K562 (cell line): ENCODE measurements around the gene TIPARP. TPM values are rescaled to one million over a fixed set of nuclear protein-coding genes. Genes with fewer than 3 reads are reported as not detected.

ENCODE experiments used
- ASH1L ChIP-seq: fragments of 450-650 bp; IDR thresholded peaks from 2 replicates; pipeline ENCODE4 v1.6.1; 2018; ENCODE audit warnings: borderline replicate concordance, mild to moderate bottlenecking, low read depth; ENCODE audit not compliant: partially characterized antibody
- ATF4 ChIP-seq: fragments of 450-650 bp; formaldehyde crosslinking; IDR thresholded peaks from 2 replicates; pipeline ENCODE4 v1.4.0; 2022; ENCODE audit warnings: mild to moderate bottlenecking, moderate library complexity
- FOXM1 ChIP-seq, 2 experiments: fragments of 450-650 bp in 1 of 2; sonication (generic) in 1 of 2; formaldehyde crosslinking in 1 of 2; IDR thresholded peaks; 2 replicates each; pipeline versions ENCODE4 v1.6.1 to v1.9.0; 2017 to 2022; ENCODE audit warnings: low read depth in 2 of 2, mild to moderate bottlenecking in 2 of 2, missing genetic modification reagents in 1 of 2, moderate library complexity in 1 of 2
- GATA2 ChIP-seq: sonication (generic); formaldehyde crosslinking; IDR thresholded peaks from 2 replicates; pipeline ENCODE4 v1.4.0; 2020; ENCODE audit warnings: mild to moderate bottlenecking, missing genetic modification reagents
- MTA1 ChIP-seq: fragments of 450-650 bp; IDR thresholded peaks from 2 replicates; pipeline ENCODE4 v1.6.1; 2017; ENCODE audit warnings: borderline replicate concordance
- POLR2B ChIP-seq: fragments of 450-650 bp; IDR thresholded peaks from 2 replicates; pipeline ENCODE4 v1.6.1; 2018; ENCODE audit warnings: low read depth; ENCODE audit not compliant: partially characterized antibody
- POLR3G ChIP-seq: IDR thresholded peaks from 2 replicates; pipeline ENCODE4 v1.6.1; 2011; ENCODE audit not compliant: insufficient read length, insufficient replicate concordance; ENCODE audit errors: extremely low read depth
- SMARCA4 ChIP-seq: fragments of 450-650 bp; IDR thresholded peaks from 2 replicates; pipeline ENCODE4 v1.6.1; 2016
- SMARCA5 ChIP-seq: fragments of 450-650 bp; IDR thresholded peaks from 2 replicates; pipeline ENCODE4 v1.6.1; 2016
- SNIP1 ChIP-seq: fragments of 450-650 bp; IDR thresholded peaks from 2 replicates; pipeline ENCODE4 v1.7.1; 2017; ENCODE audit warnings: low read depth, mild to moderate bottlenecking
- TCF15 ChIP-seq: fragments of 250-450 bp; sonication (Bioruptor Pico); IDR thresholded peaks from 2 replicates; pipeline ENCODE4 v1.8.0; 2022; ENCODE audit warnings: moderate library complexity, mild to moderate bottlenecking, inconsistent platforms
- ZNF140 ChIP-seq: fragments of 250-450 bp; sonication (Bioruptor Pico); IDR thresholded peaks from 2 replicates; pipeline ENCODE4 v1.8.0; 2021; ENCODE audit warnings: moderate library complexity, mild to moderate bottlenecking, inconsistent platforms
- ZNF224 ChIP-seq: sonication (generic); formaldehyde crosslinking; IDR thresholded peaks from 2 replicates; pipeline ENCODE4 v1.8.0; 2022; ENCODE audit warnings: mild to moderate bottlenecking, missing genetic modification reagents
- ZNF24 ChIP-seq: fragments of 450-650 bp; IDR thresholded peaks from 2 replicates; pipeline ENCODE4 v1.6.1; 2016
- ZNF274 ChIP-seq: IDR thresholded peaks from 2 replicates; pipeline ENCODE4 v1.6.1; 2011; ENCODE audit warnings: low read depth, mild to moderate bottlenecking, low read length, moderate library complexity, borderline replicate concordance
- polyA plus RNA-seq, 8 experiments: library from polyadenylated mRNA; depleted of rRNA in 4 of 8; stranded (reverse) in 5 of 8; unstranded in 3 of 8; fragments of >200 nt; fragmentation: Nextera tagmentation in 2 of 8; fragmentation: Illumina TruSeq in 1 of 8; extraction: Ambion mirVana in 2 of 8; extraction: Trizol in 1 of 8; gene quantifications; 2 replicates each; pipeline versions ENCODE4 v1.2.1 to v1.2.3, GENCODE V29; 2011 to 2014; ENCODE audit warnings: inconsistent platforms in 1 of 8, missing spikeins in 1 of 8
- total RNA-seq, 7 experiments: library from RNA; depleted of rRNA in 6 of 7; stranded (reverse); fragments of >200 nt in 6 of 7; fragmentation: Illumina TruSeq in 2 of 7; extraction: Trizol in 2 of 7; gene quantifications; 2 replicates each; pipeline versions ENCODE4 v1.2.1 to v1.2.3, GENCODE V29; 2011 to 2021; ENCODE audit warnings: low replicate concordance in 1 of 7
- TF ChIP-seq, protein P1 (sequence below): fragments of 200-800 bp; sonication (Bioruptor generic); IDR thresholded peaks from 2 replicates; pipeline ENCODE4 v1.6.1; 2016; ENCODE audit warnings: missing genetic modification characterization, missing compliant biosample characterization
- TF ChIP-seq, protein P2 (sequence below): fragments of 450-650 bp; conservative IDR thresholded peaks from 2 replicates; pipeline ENCODE4 v1.6.1; 2016; ENCODE audit warnings: missing genetic modification characterization, low read depth, mild to moderate bottlenecking, control low read depth, missing compliant biosample characterization

Gene TIPARP
- total and polyA plus RNA-seq, 9 of the 15 experiments (the other 6 are each of a cell fraction or from before 2014, with no cell fraction given) = 2.4 to 29.4 (median 15.1) TPM

GRCh38 chr3:156673732-156674045 is 701 bp upstream of the TIPARP start (continued):
- no peak for TF ChIP-seq ATF4 (CRISPR knock-in tag)
- no peak for TF ChIP-seq ZNF24
- TF ChIP-seq ZNF274 = no peak
- no peak for TF ChIP-seq ASH1L
- no peak for TF ChIP-seq MTA1
- no peak for TF ChIP-seq ZNF140 (CRISPR knock-in tag)
- TF ChIP-seq, protein P1, sequence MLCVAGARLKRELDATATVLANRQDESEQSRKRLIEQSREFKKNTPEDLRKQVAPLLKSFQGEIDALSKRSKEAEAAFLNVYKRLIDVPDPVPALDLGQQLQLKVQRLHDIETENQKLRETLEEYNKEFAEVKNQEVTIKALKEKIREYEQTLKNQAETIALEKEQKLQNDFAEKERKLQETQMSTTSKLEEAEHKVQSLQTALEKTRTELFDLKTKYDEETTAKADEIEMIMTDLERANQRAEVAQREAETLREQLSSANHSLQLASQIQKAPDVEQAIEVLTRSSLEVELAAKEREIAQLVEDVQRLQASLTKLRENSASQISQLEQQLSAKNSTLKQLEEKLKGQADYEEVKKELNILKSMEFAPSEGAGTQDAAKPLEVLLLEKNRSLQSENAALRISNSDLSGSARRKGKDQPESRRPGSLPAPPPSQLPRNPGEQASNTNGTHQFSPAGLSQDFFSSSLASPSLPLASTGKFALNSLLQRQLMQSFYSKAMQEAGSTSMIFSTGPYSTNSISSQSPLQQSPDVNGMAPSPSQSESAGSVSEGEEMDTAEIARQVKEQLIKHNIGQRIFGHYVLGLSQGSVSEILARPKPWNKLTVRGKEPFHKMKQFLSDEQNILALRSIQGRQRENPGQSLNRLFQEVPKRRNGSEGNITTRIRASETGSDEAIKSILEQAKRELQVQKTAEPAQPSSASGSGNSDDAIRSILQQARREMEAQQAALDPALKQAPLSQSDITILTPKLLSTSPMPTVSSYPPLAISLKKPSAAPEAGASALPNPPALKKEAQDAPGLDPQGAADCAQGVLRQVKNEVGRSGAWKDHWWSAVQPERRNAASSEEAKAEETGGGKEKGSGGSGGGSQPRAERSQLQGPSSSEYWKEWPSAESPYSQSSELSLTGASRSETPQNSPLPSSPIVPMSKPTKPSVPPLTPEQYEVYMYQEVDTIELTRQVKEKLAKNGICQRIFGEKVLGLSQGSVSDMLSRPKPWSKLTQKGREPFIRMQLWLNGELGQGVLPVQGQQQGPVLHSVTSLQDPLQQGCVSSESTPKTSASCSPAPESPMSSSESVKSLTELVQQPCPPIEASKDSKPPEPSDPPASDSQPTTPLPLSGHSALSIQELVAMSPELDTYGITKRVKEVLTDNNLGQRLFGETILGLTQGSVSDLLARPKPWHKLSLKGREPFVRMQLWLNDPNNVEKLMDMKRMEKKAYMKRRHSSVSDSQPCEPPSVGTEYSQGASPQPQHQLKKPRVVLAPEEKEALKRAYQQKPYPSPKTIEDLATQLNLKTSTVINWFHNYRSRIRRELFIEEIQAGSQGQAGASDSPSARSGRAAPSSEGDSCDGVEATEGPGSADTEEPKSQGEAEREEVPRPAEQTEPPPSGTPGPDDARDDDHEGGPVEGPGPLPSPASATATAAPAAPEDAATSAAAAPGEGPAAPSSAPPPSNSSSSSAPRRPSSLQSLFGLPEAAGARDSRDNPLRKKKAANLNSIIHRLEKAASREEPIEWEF (CRISPR knock-in tag) = no peak
- TF ChIP-seq SMARCA5 = peak; percentile 75; the same call in 1 of the 2 replicates
- TF ChIP-seq FOXM1 (IDR thresholded peaks at IDR 0.05; ENCODE audit: low read depth) = no peak
- TF ChIP-seq FOXM1 (CRISPR knock-in tag; IDR thresholded peaks at IDR 0.05; ENCODE audit: low read depth) = no peak
- TF ChIP-seq GATA2 = no peak
- no peak for TF ChIP-seq POLR2B
- TF ChIP-seq ZNF224 (CRISPR knock-in tag) = no peak
- TF ChIP-seq TCF15 (CRISPR knock-in tag) = no peak
- TF ChIP-seq POLR3G = no peak
- no peak for TF ChIP-seq SNIP1
- TF ChIP-seq SMARCA4 = 0 out of 2 replicates have a peak, but pooled peaks have one; percentile 49
- TF ChIP-seq, protein P2, sequence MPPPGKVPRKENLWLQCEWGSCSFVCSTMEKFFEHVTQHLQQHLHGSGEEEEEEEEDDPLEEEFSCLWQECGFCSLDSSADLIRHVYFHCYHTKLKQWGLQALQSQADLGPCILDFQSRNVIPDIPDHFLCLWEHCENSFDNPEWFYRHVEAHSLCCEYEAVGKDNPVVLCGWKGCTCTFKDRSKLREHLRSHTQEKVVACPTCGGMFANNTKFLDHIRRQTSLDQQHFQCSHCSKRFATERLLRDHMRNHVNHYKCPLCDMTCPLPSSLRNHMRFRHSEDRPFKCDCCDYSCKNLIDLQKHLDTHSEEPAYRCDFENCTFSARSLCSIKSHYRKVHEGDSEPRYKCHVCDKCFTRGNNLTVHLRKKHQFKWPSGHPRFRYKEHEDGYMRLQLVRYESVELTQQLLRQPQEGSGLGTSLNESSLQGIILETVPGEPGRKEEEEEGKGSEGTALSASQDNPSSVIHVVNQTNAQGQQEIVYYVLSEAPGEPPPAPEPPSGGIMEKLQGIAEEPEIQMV (tag) = no peak
